C4-2B (cell line): ENCODE data around the gene WDR7.

Experiments used
- ZFX ChIP-seq: fragments of 450-650 bp; IDR thresholded peaks from 2 replicates; pipeline ENCODE4 v1.6.1; 2017
- TF ChIP-seq, protein P1 (sequence below): fragments of 450-650 bp; conservative IDR thresholded peaks from 2 replicates; pipeline ENCODE4 v1.5.1; 2017; ENCODE audit warnings: mild to moderate bottlenecking

GRCh38 chr18:57062178-57062577 is 411.0 kb downstream of the WDR7 start:
- TF ChIP-seq, protein P1, sequence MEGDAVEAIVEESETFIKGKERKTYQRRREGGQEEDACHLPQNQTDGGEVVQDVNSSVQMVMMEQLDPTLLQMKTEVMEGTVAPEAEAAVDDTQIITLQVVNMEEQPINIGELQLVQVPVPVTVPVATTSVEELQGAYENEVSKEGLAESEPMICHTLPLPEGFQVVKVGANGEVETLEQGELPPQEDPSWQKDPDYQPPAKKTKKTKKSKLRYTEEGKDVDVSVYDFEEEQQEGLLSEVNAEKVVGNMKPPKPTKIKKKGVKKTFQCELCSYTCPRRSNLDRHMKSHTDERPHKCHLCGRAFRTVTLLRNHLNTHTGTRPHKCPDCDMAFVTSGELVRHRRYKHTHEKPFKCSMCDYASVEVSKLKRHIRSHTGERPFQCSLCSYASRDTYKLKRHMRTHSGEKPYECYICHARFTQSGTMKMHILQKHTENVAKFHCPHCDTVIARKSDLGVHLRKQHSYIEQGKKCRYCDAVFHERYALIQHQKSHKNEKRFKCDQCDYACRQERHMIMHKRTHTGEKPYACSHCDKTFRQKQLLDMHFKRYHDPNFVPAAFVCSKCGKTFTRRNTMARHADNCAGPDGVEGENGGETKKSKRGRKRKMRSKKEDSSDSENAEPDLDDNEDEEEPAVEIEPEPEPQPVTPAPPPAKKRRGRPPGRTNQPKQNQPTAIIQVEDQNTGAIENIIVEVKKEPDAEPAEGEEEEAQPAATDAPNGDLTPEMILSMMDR, result no peak
- TF ChIP-seq ZFX, result no peak
